GM12878 (cell line): ENCODE results near the gene RPL10A. TPM values are rescaled to one million over a fixed set of nuclear protein-coding genes. Genes with fewer than 3 reads are reported as not detected.

Source experiments
- ATAC-seq: fragments of 200-7000 bp; cut with Tn5 transposase; 3 replicates; pipeline ENCODE4 v1.9.1; 2020; ENCODE audit warnings: mild to moderate bottlenecking, moderate library complexity
- BruUV-seq: library from RNA; stranded (reverse); fragments of 400-500 nt; replicated peaks from 2 replicates; lab custom pipeline; 2021; lab: Mats Ljungman, UMichigan
- CTCF ChIA-PET: fragments of 300-600 bp; sonication (Branson Sonifier 250); formaldehyde crosslinking; extraction: SDS; loops from one replicate; lab custom pipeline; 2021; ENCODE audit warnings: inconsistent platforms; lab: Yijun Ruan, JAX
- POLR2A ChIA-PET: fragments of 350-600 bp; formaldehyde crosslinking; extraction: SDS; loops from one replicate; lab custom pipeline; 2021; ENCODE audit warnings: inconsistent platforms; lab: Charles Lee
- RAD21 ChIA-PET: fragments of 300-600 bp; sonication (Branson Sonifier 250); formaldehyde crosslinking; loops from one replicate; lab custom pipeline; 2023; ENCODE audit warnings: antibody characterized with exemption; ENCODE audit not compliant: unreplicated experiment; lab: Charles Lee
- SMC1A ChIA-PET: fragments of 300-600 bp; sonication (Branson Sonifier 250); formaldehyde crosslinking; loops from one replicate; lab custom pipeline; 2023; ENCODE audit not compliant: unreplicated experiment, uncharacterized antibody; lab: Charles Lee
- DNase-seq: peaks from one replicate; pipeline ENCODE4 v3.0.0-alpha.2; 2011; ENCODE audit warnings: low read depth, low spot score
- FAIRE-seq: peaks from 3 replicates; lab custom pipeline; 2011; peaks lifted over from hg19 to GRCh38; lab: Jason Lieb, UNC
- H2AFZ ChIP-seq: 2 replicates; pipeline ENCODE4 v1.6.0; 2011; ENCODE audit warnings: low read depth, low read length, control low read depth; ENCODE audit not compliant: control insufficient read depth
- H3K27ac ChIP-seq: 2 replicates; pipeline ENCODE4 v1.5.1; 2011; ENCODE audit warnings: control low read depth; ENCODE audit not compliant: control insufficient read depth, insufficient read depth
- H3K27me3 ChIP-seq, 2 experiments: replicated peaks in 1 of 2; 2 replicates each; pipeline versions ENCODE4 v1.6.0 to v1.6.1; 2011; ENCODE audit warnings: low read length in 1 of 2; ENCODE audit not compliant: control insufficient read depth in 2 of 2, insufficient read depth in 2 of 2
- H3K36me3 ChIP-seq, 2 experiments: 2 replicates each; pipeline ENCODE4 v1.5.1; 2011; ENCODE audit warnings: low read length in 1 of 2; ENCODE audit not compliant: control insufficient read depth in 2 of 2, insufficient read depth in 2 of 2
- H3K4me1 ChIP-seq: 2 replicates; pipeline ENCODE4 v1.6.1; 2011; ENCODE audit warnings: mild to moderate bottlenecking, low read length, moderate library complexity, mixed read lengths; ENCODE audit not compliant: control insufficient read depth, insufficient read depth
- H3K4me2 ChIP-seq: 2 replicates; pipeline ENCODE4 v1.6.0; 2011; ENCODE audit warnings: control low read depth; ENCODE audit not compliant: control insufficient read depth, insufficient read depth
- H3K4me3 ChIP-seq: fragments of 200-600 bp; sonication (generic); 2 replicates; pipeline ENCODE4 v1.5.1; 2016
- H3K79me2 ChIP-seq: 2 replicates; pipeline ENCODE4 v1.6.0; 2011; ENCODE audit warnings: low read length; ENCODE audit not compliant: control insufficient read depth, insufficient read depth
- H3K9ac ChIP-seq: 2 replicates; pipeline ENCODE4 v1.8.0; 2011; ENCODE audit warnings: low read length, control low read depth, mixed read lengths; ENCODE audit not compliant: control insufficient read depth, insufficient read depth
- H3K9me3 ChIP-seq: replicated peaks from 3 replicates; pipeline ENCODE4 v1.5.1; 2011; ENCODE audit warnings: mild to moderate bottlenecking, low read length; ENCODE audit not compliant: control insufficient read depth, insufficient read depth
- H4K20me1 ChIP-seq: 2 replicates; pipeline ENCODE4 v1.6.0; 2011; ENCODE audit not compliant: control insufficient read depth, insufficient read depth
- ASH2L ChIP-seq: fragments of 300-600, 200-600 bp; sonication (generic); IDR thresholded peaks from 2 replicates; pipeline ENCODE4 v1.6.1; 2017; ENCODE audit warnings: low read depth, mild to moderate bottlenecking, borderline replicate concordance
- CBX3 ChIP-seq: fragments of 200-600 bp; sonication (generic); IDR thresholded peaks from 2 replicates; pipeline ENCODE4 v1.6.1; 2016; ENCODE audit warnings: low read depth, borderline replicate concordance
- EED ChIP-seq: sonication (generic); IDR thresholded peaks from 2 replicates; pipeline ENCODE4 v1.6.1; 2016; ENCODE audit warnings: antibody characterized with exemption, low read depth
- EZH2 ChIP-seq: IDR thresholded peaks from 2 replicates; pipeline ENCODE4 v1.6.1; 2012; ENCODE audit warnings: low read depth, mild to moderate bottlenecking, control low read depth, inconsistent platforms, low read length, borderline replicate concordance; ENCODE audit not compliant: control insufficient read depth
- FOXM1 ChIP-seq: IDR thresholded peaks from 2 replicates; pipeline ENCODE4 v1.6.1; 2012; ENCODE audit warnings: low read depth, mild to moderate bottlenecking, inconsistent platforms, low read length, moderate library complexity
- JUND ChIP-seq: IDR thresholded peaks from 2 replicates; pipeline ENCODE4 v1.6.1; 2012; ENCODE audit warnings: low read depth, mild to moderate bottlenecking, low read length, improper control_type of control experiment, moderate library complexity
- NFYA ChIP-seq: IDR thresholded peaks from 2 replicates; pipeline ENCODE4 v1.6.1; 2011; ENCODE audit warnings: low read depth, mild to moderate bottlenecking, low read length, improper control_type of control experiment, borderline replicate concordance
- PAX5 ChIP-seq: IDR thresholded peaks from 2 replicates; pipeline ENCODE4 v1.6.1; 2011; ENCODE audit warnings: low read depth, low read length, borderline replicate concordance
- PML ChIP-seq: IDR thresholded peaks from 2 replicates; pipeline ENCODE4 v1.6.1; 2012; ENCODE audit warnings: low read length, inconsistent platforms
- POLR2AphosphoS5 ChIP-seq: IDR thresholded peaks from 2 replicates; pipeline ENCODE4 v1.6.1; 2011; ENCODE audit warnings: mild to moderate bottlenecking, low read length, inconsistent platforms
- ZNF24 ChIP-seq: fragments of 450-650 bp; IDR thresholded peaks from 2 replicates; pipeline ENCODE4 v1.6.1; 2017; ENCODE audit warnings: antibody characterized with exemption, mild to moderate bottlenecking
- WGBS: methylation state at CpG from one replicate; pipeline ENCODE4 v1.1.6; 2016; ENCODE audit warnings: low lambda C conversion rate; ENCODE audit not compliant: insufficient replicate concordance, insufficient coverage; ENCODE audit errors: missing lambda C conversion rate; 5-methylcytosine and 5-hydroxymethylcytosine counted together
- in situ Hi-C: fragments of 300-500 bp; cut with MboI; formaldehyde crosslinking; loops from 9 replicates; pipeline ENCODE4 v1.14.3; 2018; ENCODE audit warnings: mixed read lengths
- intact Hi-C: fragments of 100-400 bp; cut with micrococcal nuclease; formaldehyde crosslinking; loops from one replicate; pipeline ENCODE4 v1.14.2; 2022; ENCODE audit not compliant: unreplicated experiment
- polyA plus RNA-seq, 11 experiments: library from polyadenylated mRNA; depleted of rRNA in 4 of 11; unstranded in 6 of 11; stranded (reverse) in 5 of 11; fragments of >200 nt; fragmentation: Nextera tagmentation in 4 of 11; fragmentation: Illumina TruSeq in 1 of 11; extraction: Ambion mirVana in 4 of 11; extraction: Trizol in 1 of 11; gene quantifications; 1 replicate in 1 of 11; 2 replicates in 10 of 11; pipeline versions ENCODE4 v1.2.1 to v1.2.3, GENCODE V29; 2011 to 2016; ENCODE audit warnings: inconsistent platforms in 2 of 11, missing spikeins in 2 of 11, low read depth in 1 of 11
- total RNA-seq, 4 experiments: library from RNA; depleted of rRNA in 3 of 4; stranded (reverse); fragments of >200 nt in 3 of 4; fragmentation: Illumina TruSeq in 1 of 4; extraction: Trizol in 1 of 4; gene quantifications; 2 replicates each; pipeline versions ENCODE4 v1.2.1 to v1.2.3, GENCODE V29; 2013 to 2021
- TF ChIP-seq, protein P1 (sequence below): fragments of 150-350 bp; IDR thresholded peaks from 2 replicates; pipeline ENCODE4 v1.6.1; 2016; ENCODE audit warnings: low read depth, low read length
- TF ChIP-seq, protein P2 (sequence below): IDR thresholded peaks from 2 replicates; pipeline ENCODE4 v1.6.1; 2012; ENCODE audit warnings: low read length, inconsistent platforms
- TF ChIP-seq, protein P3 (sequence below): fragments of 450-650 bp; IDR thresholded peaks from 2 replicates; pipeline ENCODE4 v1.6.1; 2018; ENCODE audit warnings: borderline replicate concordance, mild to moderate bottlenecking; ENCODE audit not compliant: partially characterized antibody
- TF ChIP-seq, protein P4 (sequence below): IDR thresholded peaks from 2 replicates; pipeline ENCODE4 v1.6.1; 2011; ENCODE audit warnings: low read depth, mild to moderate bottlenecking, low read length, moderate library complexity, borderline replicate concordance; ENCODE audit errors: extremely low read depth

The RPL10A gene
- total and polyA plus RNA-seq, 10 of the 15 experiments (the other 5 are each of a cell fraction or from before 2014, with no cell fraction given) = 833 to 4,029 (median 2,795) TPM

DNA sequence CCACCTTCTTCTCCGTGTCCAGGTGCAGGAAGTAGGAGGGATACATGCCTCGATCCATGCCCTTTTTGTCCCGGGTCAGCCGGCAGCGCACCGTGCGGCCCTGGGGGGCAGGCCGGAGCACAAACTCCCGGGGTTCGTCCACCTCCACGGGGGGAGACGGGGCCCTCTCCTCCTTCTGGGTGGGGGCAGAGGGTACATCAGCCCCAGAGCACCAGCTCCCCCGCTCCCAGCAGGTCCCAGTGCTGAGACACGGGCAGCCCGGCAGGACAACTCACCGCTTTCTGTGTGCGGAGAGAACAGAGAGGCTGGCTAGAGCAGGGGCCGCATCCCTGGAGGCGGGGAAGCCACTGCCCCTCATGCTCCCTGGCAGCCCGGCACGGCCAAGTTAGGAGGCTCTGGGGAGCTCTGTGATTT, 37.8 kb downstream of the RPL10A start (continued):
- TF ChIP-seq, protein P1, sequence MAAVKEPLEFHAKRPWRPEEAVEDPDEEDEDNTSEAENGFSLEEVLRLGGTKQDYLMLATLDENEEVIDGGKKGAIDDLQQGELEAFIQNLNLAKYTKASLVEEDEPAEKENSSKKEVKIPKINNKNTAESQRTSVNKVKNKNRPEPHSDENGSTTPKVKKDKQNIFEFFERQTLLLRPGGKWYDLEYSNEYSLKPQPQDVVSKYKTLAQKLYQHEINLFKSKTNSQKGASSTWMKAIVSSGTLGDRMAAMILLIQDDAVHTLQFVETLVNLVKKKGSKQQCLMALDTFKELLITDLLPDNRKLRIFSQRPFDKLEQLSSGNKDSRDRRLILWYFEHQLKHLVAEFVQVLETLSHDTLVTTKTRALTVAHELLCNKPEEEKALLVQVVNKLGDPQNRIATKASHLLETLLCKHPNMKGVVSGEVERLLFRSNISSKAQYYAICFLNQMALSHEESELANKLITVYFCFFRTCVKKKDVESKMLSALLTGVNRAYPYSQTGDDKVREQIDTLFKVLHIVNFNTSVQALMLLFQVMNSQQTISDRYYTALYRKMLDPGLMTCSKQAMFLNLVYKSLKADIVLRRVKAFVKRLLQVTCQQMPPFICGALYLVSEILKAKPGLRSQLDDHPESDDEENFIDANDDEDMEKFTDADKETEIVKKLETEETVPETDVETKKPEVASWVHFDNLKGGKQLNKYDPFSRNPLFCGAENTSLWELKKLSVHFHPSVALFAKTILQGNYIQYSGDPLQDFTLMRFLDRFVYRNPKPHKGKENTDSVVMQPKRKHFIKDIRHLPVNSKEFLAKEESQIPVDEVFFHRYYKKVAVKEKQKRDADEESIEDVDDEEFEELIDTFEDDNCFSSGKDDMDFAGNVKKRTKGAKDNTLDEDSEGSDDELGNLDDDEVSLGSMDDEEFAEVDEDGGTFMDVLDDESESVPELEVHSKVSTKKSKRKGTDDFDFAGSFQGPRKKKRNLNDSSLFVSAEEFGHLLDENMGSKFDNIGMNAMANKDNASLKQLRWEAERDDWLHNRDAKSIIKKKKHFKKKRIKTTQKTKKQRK = no peak

DNA sequence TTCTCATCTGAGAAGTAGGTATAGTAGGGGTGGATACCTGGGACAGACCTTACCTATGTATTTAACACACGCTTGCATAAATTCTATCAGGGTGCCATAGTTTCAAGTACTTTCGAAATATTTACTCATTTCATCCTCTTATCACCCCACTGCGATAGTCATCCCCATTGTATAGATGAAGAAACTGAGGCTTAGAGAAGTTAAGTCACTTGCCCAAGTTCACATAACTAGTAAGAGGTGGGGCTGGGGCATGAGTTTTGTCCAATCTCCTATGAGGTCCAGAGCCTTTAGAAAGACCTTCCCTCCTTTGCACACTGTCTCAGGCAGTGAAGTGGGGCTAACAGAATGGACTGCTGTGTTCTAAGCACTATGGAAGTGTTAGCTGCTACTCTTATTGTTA, 38.3 kb downstream of the RPL10A start:
- Histone ChIP-seq H3K4me2 (no peak overlapping the region), H3K27ac (no peak overlapping the region), H2AFZ (no peak overlapping the region), H3K36me3 (no peaks in the 10 kb centered on the region), H3K9ac (no peak overlapping the region), H3K79me2 (no peaks in the 10 kb centered on the region), H3K4me3 (no peak overlapping the region), H4K20me1 (no peaks in the 10 kb centered on the region), H3K27me3 (peaks cover 3 to 6% of the 10 kb centered on the region in 2 experiments; a peak in 1 of 4 replicates), H3K9me3 (no peaks in the 10 kb centered on the region), H3K4me1 (peaks cover 6% of the 10 kb centered on the region; the same call in 1 of the 2 replicates)
- ChIA-PET CTCF (interaction anchor here (0.7 kb wide), 1 partner anchor 231 kb away, joined by 3 read pairs; no protein-coding TSS in a partner anchor), POLR2A (no interaction called here), SMC1A (no interaction called here), RAD21 (no interaction called here)
- no TSS peak for BruUV-seq
- in situ Hi-C loops = no loop called here
- DNase-seq = no peak
- intact Hi-C loops = no loop called here
- 45% methylated on average over 3 of the region's 3 CpGs for WGBS
- FAIRE-seq = no peak
- ATAC-seq = no peak
- no peak for TF ChIP-seq JUND
- no peak for TF ChIP-seq ZNF24
- no peak for TF ChIP-seq PAX5
- no peak for TF ChIP-seq EED
- TF ChIP-seq PML = no peak
- no peak for TF ChIP-seq EZH2
- no peak for TF ChIP-seq CBX3
- TF ChIP-seq NFYA = no peak
- TF ChIP-seq, protein P2, sequence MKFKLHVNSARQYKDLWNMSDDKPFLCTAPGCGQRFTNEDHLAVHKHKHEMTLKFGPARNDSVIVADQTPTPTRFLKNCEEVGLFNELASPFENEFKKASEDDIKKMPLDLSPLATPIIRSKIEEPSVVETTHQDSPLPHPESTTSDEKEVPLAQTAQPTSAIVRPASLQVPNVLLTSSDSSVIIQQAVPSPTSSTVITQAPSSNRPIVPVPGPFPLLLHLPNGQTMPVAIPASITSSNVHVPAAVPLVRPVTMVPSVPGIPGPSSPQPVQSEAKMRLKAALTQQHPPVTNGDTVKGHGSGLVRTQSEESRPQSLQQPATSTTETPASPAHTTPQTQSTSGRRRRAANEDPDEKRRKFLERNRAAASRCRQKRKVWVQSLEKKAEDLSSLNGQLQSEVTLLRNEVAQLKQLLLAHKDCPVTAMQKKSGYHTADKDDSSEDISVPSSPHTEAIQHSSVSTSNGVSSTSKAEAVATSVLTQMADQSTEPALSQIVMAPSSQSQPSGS = no peak
- TF ChIP-seq ASH2L = no peak
- TF ChIP-seq, protein P3, sequence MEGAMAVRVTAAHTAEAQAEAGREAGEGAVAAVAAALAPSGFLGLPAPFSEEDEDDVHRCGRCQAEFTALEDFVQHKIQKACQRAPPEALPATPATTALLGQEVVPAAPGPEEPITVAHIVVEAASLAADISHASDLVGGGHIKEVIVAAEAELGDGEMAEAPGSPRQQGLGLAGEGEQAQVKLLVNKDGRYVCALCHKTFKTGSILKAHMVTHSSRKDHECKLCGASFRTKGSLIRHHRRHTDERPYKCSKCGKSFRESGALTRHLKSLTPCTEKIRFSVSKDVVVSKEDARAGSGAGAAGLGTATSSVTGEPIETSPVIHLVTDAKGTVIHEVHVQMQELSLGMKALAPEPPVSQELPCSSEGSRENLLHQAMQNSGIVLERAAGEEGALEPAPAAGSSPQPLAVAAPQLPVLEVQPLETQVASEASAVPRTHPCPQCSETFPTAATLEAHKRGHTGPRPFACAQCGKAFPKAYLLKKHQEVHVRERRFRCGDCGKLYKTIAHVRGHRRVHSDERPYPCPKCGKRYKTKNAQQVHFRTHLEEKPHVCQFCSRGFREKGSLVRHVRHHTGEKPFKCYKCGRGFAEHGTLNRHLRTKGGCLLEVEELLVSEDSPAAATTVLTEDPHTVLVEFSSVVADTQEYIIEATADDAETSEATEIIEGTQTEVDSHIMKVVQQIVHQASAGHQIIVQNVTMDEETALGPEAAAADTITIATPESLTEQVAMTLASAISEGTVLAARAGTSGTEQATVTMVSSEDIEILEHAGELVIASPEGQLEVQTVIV = no peak
- TF ChIP-seq, protein P4, sequence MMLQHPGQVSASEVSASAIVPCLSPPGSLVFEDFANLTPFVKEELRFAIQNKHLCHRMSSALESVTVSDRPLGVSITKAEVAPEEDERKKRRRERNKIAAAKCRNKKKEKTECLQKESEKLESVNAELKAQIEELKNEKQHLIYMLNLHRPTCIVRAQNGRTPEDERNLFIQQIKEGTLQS = no peak
- no peak for TF ChIP-seq FOXM1
- no peak for TF ChIP-seq POLR2AphosphoS5
